H9 (cell line): Measurements from ENCODE around the gene AP3S2. TPM values are rescaled to one million over a fixed set of nuclear protein-coding genes. Genes with fewer than 3 reads are reported as not detected.

ENCODE experiments used
- DNase-seq: peaks from one replicate; pipeline ENCODE4 v3.0.0-alpha.2; 2017
- H2AFZ ChIP-seq: one replicate; pipeline ENCODE4 v1.6.1; 2013; ENCODE audit warnings: mild to moderate bottlenecking, low read length, control low read depth, moderate library complexity
- H2AK5ac ChIP-seq: 2 replicates; pipeline ENCODE4 v1.6.1; 2013; ENCODE audit warnings: low read length, control low read depth, mixed read lengths; ENCODE audit not compliant: insufficient read length
- H2BK120ac ChIP-seq: one replicate; pipeline ENCODE4 v1.6.1; 2013; ENCODE audit warnings: low read depth, mild to moderate bottlenecking, low read length, control low read depth, inconsistent platforms; ENCODE audit not compliant: poor library complexity, severe bottlenecking
- H2BK12ac ChIP-seq: 2 replicates; pipeline ENCODE4 v1.6.1; 2013; ENCODE audit warnings: low read length, control low read depth, mixed read lengths, low read depth; ENCODE audit not compliant: insufficient read length
- H2BK15ac ChIP-seq: 2 replicates; pipeline ENCODE4 v1.6.1; 2013; ENCODE audit warnings: low read depth, low read length, control low read depth
- H2BK20ac ChIP-seq: one replicate; pipeline ENCODE4 v1.6.1; 2013; ENCODE audit warnings: low read depth, mild to moderate bottlenecking, low read length, control low read depth, inconsistent platforms; ENCODE audit not compliant: poor library complexity, severe bottlenecking
- H2BK5ac ChIP-seq: 2 replicates; pipeline ENCODE4 v1.6.1; 2013; ENCODE audit warnings: low read length, control low read depth, mixed read lengths; ENCODE audit not compliant: insufficient read length
- H3K14ac ChIP-seq: 2 replicates; pipeline ENCODE4 v1.6.1; 2013; ENCODE audit warnings: low read length, control low read depth; ENCODE audit not compliant: insufficient read depth
- H3K18ac ChIP-seq: 2 replicates; pipeline ENCODE4 v1.6.1; 2013; ENCODE audit warnings: low read depth, mild to moderate bottlenecking, mixed read lengths, low read length, control low read depth; ENCODE audit not compliant: insufficient read length
- H3K23ac ChIP-seq: 2 replicates; pipeline ENCODE4 v1.6.1; 2013; ENCODE audit warnings: low read length, control low read depth, mixed read lengths, low read depth; ENCODE audit not compliant: insufficient read length
- H3K23me2 ChIP-seq: 2 replicates; pipeline ENCODE4 v1.6.1; 2013; ENCODE audit warnings: low read depth, mild to moderate bottlenecking, mixed read lengths, low read length, control low read depth; ENCODE audit not compliant: insufficient read length, poor library complexity, severe bottlenecking
- H3K27ac ChIP-seq: 2 replicates; pipeline ENCODE4 v1.5.1; 2013; ENCODE audit warnings: low read length, control low read depth, mixed read lengths, low read depth; ENCODE audit not compliant: insufficient read length
- H3K27me3 ChIP-seq: 2 replicates; pipeline ENCODE4 v1.6.1; 2013; ENCODE audit warnings: low read length, control low read depth, inconsistent platforms; ENCODE audit not compliant: insufficient read depth
- H3K4ac ChIP-seq: 2 replicates; pipeline ENCODE4 v1.6.1; 2013; ENCODE audit warnings: low read depth, mild to moderate bottlenecking, control low read depth, inconsistent platforms, low read length, moderate library complexity
- H3K4me1 ChIP-seq: 2 replicates; pipeline ENCODE4 v1.6.1; 2013; ENCODE audit warnings: low read length, control low read depth, inconsistent platforms; ENCODE audit not compliant: insufficient read depth
- H3K4me2 ChIP-seq: 2 replicates; pipeline ENCODE4 v1.6.1; 2013; ENCODE audit warnings: low read length, control low read depth, mixed read lengths; ENCODE audit not compliant: insufficient read length, insufficient read depth
- H3K56ac ChIP-seq: 2 replicates; pipeline ENCODE4 v1.6.1; 2013; ENCODE audit warnings: low read depth, mild to moderate bottlenecking, mixed read lengths, low read length, control low read depth; ENCODE audit not compliant: insufficient read length
- H3K79me1 ChIP-seq: 2 replicates; pipeline ENCODE4 v1.6.1; 2013; ENCODE audit warnings: low read depth, mild to moderate bottlenecking, moderate library complexity, low read length, control low read depth, inconsistent platforms; ENCODE audit not compliant: insufficient read depth, poor library complexity, severe bottlenecking
- H3K79me2 ChIP-seq: 2 replicates; pipeline ENCODE4 v1.6.1; 2013; ENCODE audit warnings: low read length, control low read depth, inconsistent platforms; ENCODE audit not compliant: insufficient read depth
- H3K9ac ChIP-seq: 2 replicates; pipeline ENCODE4 v1.6.1; 2013; ENCODE audit warnings: low read length, control low read depth, mixed read lengths; ENCODE audit not compliant: insufficient read length; ENCODE audit errors: extremely low read depth
- H3K9me3 ChIP-seq: one replicate; pipeline ENCODE4 v1.6.1; 2013; ENCODE audit warnings: low read depth, low read length, inconsistent platforms; ENCODE audit not compliant: control insufficient read depth
- H3T11ph ChIP-seq: one replicate; pipeline ENCODE4 v1.6.1; 2013; ENCODE audit warnings: mild to moderate bottlenecking, low read length, control low read depth, inconsistent platforms
- H4K20me1 ChIP-seq: one replicate; pipeline ENCODE4 v1.6.1; 2013; ENCODE audit not compliant: control insufficient read depth, insufficient read length, insufficient read depth
- H4K5ac ChIP-seq: 2 replicates; pipeline ENCODE4 v1.6.1; 2013; ENCODE audit warnings: low read depth, mild to moderate bottlenecking, mixed read lengths, low read length, control low read depth; ENCODE audit not compliant: insufficient read length
- H4K8ac ChIP-seq: replicated peaks from 2 replicates; pipeline ENCODE4 v1.6.1; 2013; ENCODE audit warnings: low read length, control low read depth, mixed read lengths, low read depth; ENCODE audit not compliant: insufficient read length
- H4K91ac ChIP-seq: 2 replicates; pipeline ENCODE4 v1.6.1; 2013; ENCODE audit warnings: low read depth, mild to moderate bottlenecking, moderate library complexity, mixed read lengths, low read length, control low read depth; ENCODE audit not compliant: insufficient read length
- H3K27ac Mint-ChIP-seq, 3 experiments: 2 replicates in 2 of 3; 3 replicates in 1 of 3; pipeline ENCODE4 v1.8.0; 2020 to 2021; ENCODE audit warnings: mixed read lengths in 3 of 3, mild to moderate bottlenecking in 1 of 3, moderate library complexity in 1 of 3
- H3K27me3 Mint-ChIP-seq: 2 replicates; pipeline ENCODE4 v1.8.0; 2021; ENCODE audit warnings: low read depth, mild to moderate bottlenecking, moderate library complexity, mixed read lengths
- H3K36me3 Mint-ChIP-seq, 3 experiments: 2 replicates in 2 of 3; 3 replicates in 1 of 3; pipeline ENCODE4 v1.8.0; 2020 to 2021; ENCODE audit warnings: low read depth in 3 of 3, mixed read lengths in 3 of 3; ENCODE audit not compliant: insufficient read depth in 1 of 3
- H3K4me1 Mint-ChIP-seq, 2 experiments: 2 replicates each; pipeline ENCODE4 v1.8.0; 2020; ENCODE audit warnings: mixed read lengths in 2 of 2
- H3K4me3 Mint-ChIP-seq, 2 experiments: 2 replicates in 1 of 2; 3 replicates in 1 of 2; pipeline ENCODE4 v1.8.0; 2020 to 2021; ENCODE audit warnings: mild to moderate bottlenecking in 2 of 2, mixed read lengths in 2 of 2, moderate library complexity in 1 of 2
- H3K9me3 Mint-ChIP-seq, 2 experiments: 2 replicates in 1 of 2; 3 replicates in 1 of 2; pipeline ENCODE4 v1.8.0; 2020; ENCODE audit warnings: mild to moderate bottlenecking in 2 of 2, mixed read lengths in 2 of 2, moderate library complexity in 1 of 2
- total RNA-seq: library from RNA; stranded (reverse); gene quantifications from 2 replicates; pipeline ENCODE4 v1.2.1, GENCODE V29; 2021
- TF ChIP-seq, protein P1 (sequence below): fragments of 200-600 bp; sonication (generic); conservative IDR thresholded peaks from 3 replicates; pipeline ENCODE4 v1.8.0; 2021; ENCODE audit warnings: antibody characterized with exemption, mild to moderate bottlenecking

Gene AP3S2
- total RNA-seq, 1 experiment from 2014 or later, result 33.9 TPM

GRCh38 chr15:89785774-89786140, 108.0 kb downstream of the AP3S2 start:
- no peaks in the 10 kb centered on the region for H3K79me1 ChIP-seq
- no peak overlapping the region for H3T11ph ChIP-seq
- H3K27me3 ChIP-seq, result no peaks in the 10 kb centered on the region
- TF ChIP-seq, protein P1, sequence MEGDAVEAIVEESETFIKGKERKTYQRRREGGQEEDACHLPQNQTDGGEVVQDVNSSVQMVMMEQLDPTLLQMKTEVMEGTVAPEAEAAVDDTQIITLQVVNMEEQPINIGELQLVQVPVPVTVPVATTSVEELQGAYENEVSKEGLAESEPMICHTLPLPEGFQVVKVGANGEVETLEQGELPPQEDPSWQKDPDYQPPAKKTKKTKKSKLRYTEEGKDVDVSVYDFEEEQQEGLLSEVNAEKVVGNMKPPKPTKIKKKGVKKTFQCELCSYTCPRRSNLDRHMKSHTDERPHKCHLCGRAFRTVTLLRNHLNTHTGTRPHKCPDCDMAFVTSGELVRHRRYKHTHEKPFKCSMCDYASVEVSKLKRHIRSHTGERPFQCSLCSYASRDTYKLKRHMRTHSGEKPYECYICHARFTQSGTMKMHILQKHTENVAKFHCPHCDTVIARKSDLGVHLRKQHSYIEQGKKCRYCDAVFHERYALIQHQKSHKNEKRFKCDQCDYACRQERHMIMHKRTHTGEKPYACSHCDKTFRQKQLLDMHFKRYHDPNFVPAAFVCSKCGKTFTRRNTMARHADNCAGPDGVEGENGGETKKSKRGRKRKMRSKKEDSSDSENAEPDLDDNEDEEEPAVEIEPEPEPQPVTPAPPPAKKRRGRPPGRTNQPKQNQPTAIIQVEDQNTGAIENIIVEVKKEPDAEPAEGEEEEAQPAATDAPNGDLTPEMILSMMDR, result no peak
- no peak overlapping the region for H3K4me3 Mint-ChIP-seq
- no peak overlapping the region for H3K4ac ChIP-seq
- peaks cover 6% of the 10 kb centered on the region for H3K4me1 ChIP-seq
- H4K20me1 ChIP-seq, result no peaks in the 10 kb centered on the region
- H3K14ac ChIP-seq, result no peak overlapping the region
- H3K4me2 ChIP-seq, result no peak overlapping the region
- no peak overlapping the region for H4K5ac ChIP-seq
- no peak overlapping the region for H4K8ac ChIP-seq
- no peak overlapping the region for H3K23ac ChIP-seq
- peaks cover 4 to 9% (median 5%) of the 10 kb centered on the region in 3 experiments; a peak in 5 of 7 replicates for H3K36me3 Mint-ChIP-seq
- H2BK5ac ChIP-seq, result no peak overlapping the region
- H4K91ac ChIP-seq, result no peak overlapping the region
- peaks cover 21 to 24% of the 10 kb centered on the region in 2 experiments for H3K4me1 Mint-ChIP-seq
- DNase-seq, result no peak
- no peak overlapping the region for H2BK120ac ChIP-seq
- no peak overlapping the region for H2BK20ac ChIP-seq
- no peak overlapping the region for H3K9ac ChIP-seq
- no peak overlapping the region for H3K56ac ChIP-seq
- no peak overlapping the region for H3K27ac ChIP-seq
- peaks cover 20% of the 10 kb centered on the region for H3K27me3 Mint-ChIP-seq
- no peak overlapping the region for H2AFZ ChIP-seq
- H2BK12ac ChIP-seq, result no peak overlapping the region
- no peak overlapping the region for H2AK5ac ChIP-seq
- H3K79me2 ChIP-seq, result no peaks in the 10 kb centered on the region
- no peaks in the 10 kb centered on the region for H3K23me2 ChIP-seq
- no peak overlapping the region for H3K18ac ChIP-seq
- no peaks in the 10 kb centered on the region for H3K9me3 ChIP-seq
- peaks cover 9 to 12% of the 10 kb centered on the region in 2 experiments for H3K9me3 Mint-ChIP-seq
- no peak overlapping the region for H2BK15ac ChIP-seq
- no peak overlapping the region for H3K27ac Mint-ChIP-seq
